HEK293 (cell line): ENCODE data around the gene KAT5.

Experiments used
- CTCF ChIP-seq: fragments of 450-650 bp; formaldehyde crosslinking; IDR thresholded peaks from 2 replicates; pipeline ENCODE4 v1.5.1; 2016; ENCODE audit warnings: missing biosample characterization, missing genetic modification characterization
- KLF10 ChIP-seq: fragments of 450-650 bp; IDR thresholded peaks from 2 replicates; pipeline ENCODE4 v1.5.1; 2018; ENCODE audit warnings: missing biosample characterization, mild to moderate bottlenecking, missing genetic modification characterization
- MEIS1 ChIP-seq: sonication (generic); formaldehyde crosslinking; IDR thresholded peaks from 2 replicates; pipeline ENCODE4 v1.8.1; 2022; ENCODE audit warnings: missing genetic modification reagents, mild to moderate bottlenecking, borderline replicate concordance
- RBAK ChIP-seq: fragments of 450-650 bp; formaldehyde crosslinking; IDR thresholded peaks from 2 replicates; pipeline ENCODE4 v1.5.1; 2016; ENCODE audit warnings: missing biosample characterization, missing genetic modification characterization
- REPIN1 ChIP-seq: fragments of 450-650 bp; formaldehyde crosslinking; IDR thresholded peaks from 2 replicates; pipeline ENCODE4 v1.5.1; 2017; ENCODE audit warnings: missing biosample characterization, missing genetic modification characterization, low read depth
- REST ChIP-seq: fragments of 450-650 bp; formaldehyde crosslinking; IDR thresholded peaks from 2 replicates; pipeline ENCODE4 v1.5.1; 2016; ENCODE audit warnings: missing biosample characterization, missing genetic modification characterization
- ZBTB44 ChIP-seq: fragments of 450-650 bp; IDR thresholded peaks from 2 replicates; pipeline ENCODE4 v1.5.1; 2018; ENCODE audit warnings: missing biosample characterization, mild to moderate bottlenecking, missing genetic modification characterization
- ZNF26 ChIP-seq: fragments of 450-650 bp; formaldehyde crosslinking; IDR thresholded peaks from 2 replicates; pipeline ENCODE4 v1.5.1; 2016; ENCODE audit warnings: missing biosample characterization, missing genetic modification characterization
- ZNF274 ChIP-seq, 2 experiments: fragments of 200-500 bp in 1 of 2; fragments of 450-650 bp in 1 of 2; sonication (Bioruptor generic) in 1 of 2; formaldehyde crosslinking in 1 of 2; IDR thresholded peaks; 2 replicates each; pipeline versions ENCODE4 v1.5.1 to v1.6.1; 2014 to 2016; ENCODE audit warnings: borderline replicate concordance in 1 of 2, inconsistent platforms in 1 of 2, low read length in 1 of 2, missing biosample characterization in 1 of 2, missing genetic modification characterization in 1 of 2
- ZNF292 ChIP-seq: fragments of 450-650 bp; formaldehyde crosslinking; IDR thresholded peaks from 2 replicates; pipeline ENCODE4 v1.5.1; 2016; ENCODE audit warnings: low read depth, missing biosample characterization, missing genetic modification characterization, borderline replicate concordance
- ZNF530 ChIP-seq: fragments of 450-650 bp; formaldehyde crosslinking; IDR thresholded peaks from 2 replicates; pipeline ENCODE4 v1.5.1; 2016; ENCODE audit warnings: low read depth, missing biosample characterization, missing genetic modification characterization
- ZNF621 ChIP-seq: fragments of 450-650 bp; formaldehyde crosslinking; IDR thresholded peaks from 2 replicates; pipeline ENCODE4 v1.5.1; 2017; ENCODE audit warnings: missing biosample characterization, missing genetic modification characterization

- TF ChIP-seq KLF10 (tag by site-specific recombination) (no peak), MEIS1 (CRISPR knock-in tag) (no peak), ZBTB44 (tag by site-specific recombination) (no peak), CTCF (tag by site-specific recombination) (no peak), REST (no peak), ZNF292 (tag by site-specific recombination) (no peak), ZNF530 (tag by site-specific recombination) (no peak), ZNF26 (tag by site-specific recombination) (no peak), REPIN1 (no peak), ZNF274 (IDR thresholded peaks at IDR 0.05; ENCODE audit: low read length) (no peak), ZNF274 (tag by site-specific recombination; IDR thresholded peaks at IDR 0.05; ENCODE audit: borderline replicate concordance) (no peak), ZNF621 (tag by site-specific recombination) (no peak), RBAK (tag by site-specific recombination) (no peak)
These were observed 1.3 kb downstream of the KAT5 start for GRCh38 chr11:65713212-65713969.
